ENCODE data around the gene IFNL4. TPM values are rescaled to one million over a fixed set of nuclear protein-coding genes. Genes with fewer than 3 reads are reported as not detected.

The IFNL4 gene
- total and polyA plus RNA-seq, 2 donors from 2014 or later = not detected

GRCh38 chr19:39238944-39239343 lies 9.7 kb downstream of the IFNL4 start:
- Histone ChIP-seq H3K4me1 (ENCODE audit: control insufficient read depth in 2 of 3, insufficient read depth in 2 of 3, low read depth in 1 of 3, low read length in 3 of 3) (no peaks in the 10 kb centered on the region), H3K4me3 (ENCODE audit: low read length in 3 of 3) (no peak overlapping the region), H3K36me3 (ENCODE audit: control insufficient read depth in 2 of 3, insufficient read depth in 3 of 3, low read length in 3 of 3) (no peaks in the 10 kb centered on the region), H3K27ac (ENCODE audit: low read depth in 2 of 2, low read length in 2 of 2) (no peak overlapping the region), H3K9ac (ENCODE audit: low read length in 3 of 3) (no peak overlapping the region), H3K9me3 (ENCODE audit: control insufficient read depth in 2 of 3, insufficient read depth in 1 of 3, low read length in 3 of 3) (no peaks in the 10 kb centered on the region), H3K27me3 (ENCODE audit: control insufficient read depth, insufficient read depth, low read length) (no peaks in the 10 kb centered on the region)
- no peak for FAIRE-seq
- DNase-seq = no peak
- TF ChIP-seq CTCF (IDR thresholded peaks at IDR 0.05; ENCODE audit: borderline replicate concordance, extremely low read depth, insufficient read depth) = no peak
- intact Hi-C loops (cut with DNase I) = no loop called here

GRCh38 chr19:39238209-39238608 lies 10.4 kb downstream of the IFNL4 start:
- Histone ChIP-seq H3K36me3 (ENCODE audit: control insufficient read depth in 2 of 3, insufficient read depth in 3 of 3, low read length in 3 of 3) (no peaks in the 10 kb centered on the region), H3K4me3 (ENCODE audit: low read length in 3 of 3) (no peak overlapping the region), H3K4me1 (ENCODE audit: control insufficient read depth in 2 of 3, insufficient read depth in 2 of 3, low read depth in 1 of 3, low read length in 3 of 3) (no peaks in the 10 kb centered on the region), H3K9me3 (ENCODE audit: control insufficient read depth in 2 of 3, insufficient read depth in 1 of 3, low read length in 3 of 3) (no peaks in the 10 kb centered on the region), H3K9ac (ENCODE audit: low read length in 3 of 3) (no peak overlapping the region), H3K27me3 (ENCODE audit: control insufficient read depth, insufficient read depth, low read length) (no peaks in the 10 kb centered on the region), H3K27ac (ENCODE audit: low read depth in 2 of 2, low read length in 2 of 2) (no peak overlapping the region)
- DNase-seq (no peak), FAIRE-seq (no peak)
- intact Hi-C loops (cut with DNase I) = no loop called here
- TF ChIP-seq CTCF (IDR thresholded peaks at IDR 0.05; ENCODE audit: borderline replicate concordance, extremely low read depth, insufficient read depth) = no peak

GRCh38 chr19:39237200-39238184 lies 11.2 kb downstream of the IFNL4 start:
- DNase-seq (peak; percentile 43 to 92 (median 52)), FAIRE-seq (no peak)
- H3K27ac ChIP-seq (ENCODE audit: low read depth in 2 of 2, low read length in 2 of 2) = no peak overlapping the region
- H3K4me3 ChIP-seq (ENCODE audit: low read length in 3 of 3) = no peak overlapping the region
- intact Hi-C loops (cut with DNase I) = no loop called here
- no peaks in the 10 kb centered on the region for H3K36me3 ChIP-seq (ENCODE audit: control insufficient read depth in 2 of 3, insufficient read depth in 3 of 3, low read length in 3 of 3)
- H3K9ac ChIP-seq (ENCODE audit: low read length in 3 of 3) = no peak overlapping the region
- no peaks in the 10 kb centered on the region for H3K27me3 ChIP-seq (ENCODE audit: control insufficient read depth, insufficient read depth, low read length)
- TF ChIP-seq CTCF (IDR thresholded peaks at IDR 0.05; ENCODE audit: borderline replicate concordance, extremely low read depth, insufficient read depth) = no peak
- H3K9me3 ChIP-seq (ENCODE audit: control insufficient read depth in 2 of 3, insufficient read depth in 1 of 3, low read length in 3 of 3) = no peaks in the 10 kb centered on the region
- no peaks in the 10 kb centered on the region for H3K4me1 ChIP-seq (ENCODE audit: control insufficient read depth in 2 of 3, insufficient read depth in 2 of 3, low read depth in 1 of 3, low read length in 3 of 3)
